Activated CD4-positive, CD25-positive, alpha-beta regulatory T cell (primary cell): Measurements from ENCODE around the gene PRKAB2.
A peak's percentile ranks its signal among the peaks of the same experiment; 100 is the strongest.
"Not testable (repeated sequence)": the region's sequence is repeated elsewhere in the genome, so short reads cannot be mapped to it uniquely, and the experiment has no call there.

ENCODE experiments used
- DNase-seq, 4 experiments: peaks; one replicate each; lab custom pipeline; 2025; lab: John Stamatoyannopoulos, UW

The PRKAB2 gene

GRCh38 chr1:147172168-147173016 lies at the start of gene PRKAB2:
Gene PRKAB2, minus strand, starts transcription at chr1:147172470. Its CDS starts 326 bp downstream, at chr1:147172144.
- DNase-seq: peak; percentile 74 to 82 (median 78)

GRCh38 chr1:147218606-147219005 lies 46.3 kb upstream of the PRKAB2 start:
- DNase-seq: no peak

GRCh38 chr1:147217141-147217540 lies 44.9 kb upstream of the PRKAB2 start:
- DNase-seq: no peak

GRCh38 chr1:147216124-147216523 lies 43.9 kb upstream of the PRKAB2 start:
- no peak for DNase-seq

- no peak for DNase-seq
Measured at GRCh38 chr1:147215540-147215916, 43.3 kb upstream of the PRKAB2 start.

GRCh38 chr1:147214842-147215539 lies 42.7 kb upstream of the PRKAB2 start:
- no peak for DNase-seq

- DNase-seq: no peak
Measured at GRCh38 chr1:147214325-147214724, 42.1 kb upstream of the PRKAB2 start.

- DNase-seq: no peak
Measured at GRCh38 chr1:147213271-147213670, 41.0 kb upstream of the PRKAB2 start.

- no peak for DNase-seq
Measured at GRCh38 chr1:147211577-147211976, 39.3 kb upstream of the PRKAB2 start.

- DNase-seq: no peak
Measured at GRCh38 chr1:147210987-147211386, 38.7 kb upstream of the PRKAB2 start.

GRCh38 chr1:147209825-147210821 lies 37.9 kb upstream of the PRKAB2 start:
- no peak for DNase-seq

- no peak for DNase-seq
Measured at GRCh38 chr1:147208619-147209018, 36.3 kb upstream of the PRKAB2 start.

- no peak for DNase-seq
Measured at GRCh38 chr1:147207192-147207591, 34.9 kb upstream of the PRKAB2 start.

GRCh38 chr1:147204080-147204479 lies 31.8 kb upstream of the PRKAB2 start:
- DNase-seq: no peak

- no peak for DNase-seq
Measured at GRCh38 chr1:147202576-147202975, 30.3 kb upstream of the PRKAB2 start.

- no peak for DNase-seq
Measured at GRCh38 chr1:147201786-147202185, 29.5 kb upstream of the PRKAB2 start.

GRCh38 chr1:147201276-147201675 lies 29.0 kb upstream of the PRKAB2 start:
- no peak for DNase-seq

GRCh38 chr1:147197324-147197723 lies 25.1 kb upstream of the PRKAB2 start:
- DNase-seq: not testable (repeated sequence)

- DNase-seq: no peak
Measured at GRCh38 chr1:147189514-147189913, 17.2 kb upstream of the PRKAB2 start.

GRCh38 chr1:147185432-147185831 lies 13.2 kb upstream of the PRKAB2 start:
- no peak for DNase-seq

- no peak for DNase-seq
Measured at GRCh38 chr1:147177611-147178380, 5.5 kb upstream of the PRKAB2 start.
